ENCODE data around the gene SUGCT.

DNA sequence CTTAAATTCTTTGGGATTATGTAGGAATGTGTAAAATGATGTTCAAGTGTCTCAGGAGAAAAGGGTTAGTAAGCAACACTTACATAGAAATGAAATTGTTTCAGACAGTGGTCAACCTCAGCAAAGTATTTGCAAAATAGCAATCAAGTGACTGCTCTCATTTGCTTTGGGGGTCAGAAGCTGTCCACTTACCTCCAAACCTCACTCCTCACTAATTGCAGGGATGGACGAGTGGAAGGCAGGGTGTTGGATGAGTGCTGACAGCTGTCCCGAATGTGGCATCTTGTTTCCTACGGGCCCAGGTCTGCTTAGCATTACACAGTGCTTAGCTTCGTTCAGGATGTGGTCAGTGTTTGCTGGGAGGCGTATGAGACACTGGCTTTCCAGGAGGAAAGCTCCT lies 437.0 kb downstream of the SUGCT start:
- TF ChIP-seq, protein P1, sequence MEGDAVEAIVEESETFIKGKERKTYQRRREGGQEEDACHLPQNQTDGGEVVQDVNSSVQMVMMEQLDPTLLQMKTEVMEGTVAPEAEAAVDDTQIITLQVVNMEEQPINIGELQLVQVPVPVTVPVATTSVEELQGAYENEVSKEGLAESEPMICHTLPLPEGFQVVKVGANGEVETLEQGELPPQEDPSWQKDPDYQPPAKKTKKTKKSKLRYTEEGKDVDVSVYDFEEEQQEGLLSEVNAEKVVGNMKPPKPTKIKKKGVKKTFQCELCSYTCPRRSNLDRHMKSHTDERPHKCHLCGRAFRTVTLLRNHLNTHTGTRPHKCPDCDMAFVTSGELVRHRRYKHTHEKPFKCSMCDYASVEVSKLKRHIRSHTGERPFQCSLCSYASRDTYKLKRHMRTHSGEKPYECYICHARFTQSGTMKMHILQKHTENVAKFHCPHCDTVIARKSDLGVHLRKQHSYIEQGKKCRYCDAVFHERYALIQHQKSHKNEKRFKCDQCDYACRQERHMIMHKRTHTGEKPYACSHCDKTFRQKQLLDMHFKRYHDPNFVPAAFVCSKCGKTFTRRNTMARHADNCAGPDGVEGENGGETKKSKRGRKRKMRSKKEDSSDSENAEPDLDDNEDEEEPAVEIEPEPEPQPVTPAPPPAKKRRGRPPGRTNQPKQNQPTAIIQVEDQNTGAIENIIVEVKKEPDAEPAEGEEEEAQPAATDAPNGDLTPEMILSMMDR (IDR thresholded peaks at IDR 0.05 in 8 of 11, conservative IDR thresholded peaks at IDR 0.05 in 3 of 11): no peak
- TF ChIP-seq POLR2A (IDR thresholded peaks at IDR 0.05) (no peak), POLR2AphosphoS5 (IDR thresholded peaks at IDR 0.05) (no peak)
